Suprapubic skin (tissue), 4 donors: ENCODE measurements around the gene NRARP. TPM values are rescaled to one million over a fixed set of nuclear protein-coding genes. Genes with fewer than 3 reads are reported as not detected.

Experiments
- DNase-seq, 2 donors: peaks; one replicate each; pipeline ENCODE4 v3.0.0-alpha.2; 2019; ENCODE audit warnings: low spot score in 2 of 2
- H3K27ac ChIP-seq: fragments of 200-600 bp; sonication (generic); one replicate; pipeline ENCODE4 v1.5.1; 2019
- H3K27me3 ChIP-seq: fragments of 200-600 bp; sonication (generic); one replicate; pipeline ENCODE4 v1.5.1; 2019
- H3K36me3 ChIP-seq: fragments of 200-600 bp; sonication (generic); one replicate; pipeline ENCODE4 v1.5.1; 2019
- H3K4me1 ChIP-seq: fragments of 200-600 bp; sonication (generic); one replicate; pipeline ENCODE4 v1.5.1; 2019
- H3K4me3 ChIP-seq: fragments of 200-600 bp; sonication (generic); one replicate; pipeline ENCODE4 v1.5.1; 2019; ENCODE audit warnings: mild to moderate bottlenecking
- H3K9me3 ChIP-seq: fragments of 200-600 bp; sonication (generic); one replicate; pipeline ENCODE4 v1.5.1; 2019
- EP300 ChIP-seq: sonication (generic); formaldehyde crosslinking; IDR thresholded peaks from one replicate; pipeline ENCODE4 v1.6.1; 2017; ENCODE audit warnings: antibody characterized with exemption
- POLR2A ChIP-seq, 2 donors: fragments of 450-650 bp; IDR thresholded peaks; one replicate each; pipeline ENCODE4 v1.6.1; 2017; ENCODE audit warnings: antibody characterized with exemption in 2 of 2, mild to moderate bottlenecking in 2 of 2, moderate library complexity in 2 of 2
- POLR2AphosphoS5 ChIP-seq, 3 donors: sonication (generic); formaldehyde crosslinking; IDR thresholded peaks; one replicate each; pipeline ENCODE4 v1.6.1; 2017; ENCODE audit warnings: antibody characterized with exemption in 3 of 3
- WGBS: methylation state at CpG from one replicate; pipeline ENCODE4 v1.1.5; 2018; 5-methylcytosine and 5-hydroxymethylcytosine counted together
- total RNA-seq, 4 donors: library from RNA; depleted of rRNA; stranded (reverse); fragments of >200 nt; gene quantifications; one replicate each; pipeline ENCODE4 v1.1.0, GENCODE V29; 2016
- TF ChIP-seq, protein P1 (sequence below), 2 donors: fragments of 200-600 bp in 1 of 2; fragments of 450-650 bp in 1 of 2; sonication (generic) in 1 of 2; IDR thresholded peaks; one replicate each; pipeline ENCODE4 v1.5.1; 2016 to 2019; ENCODE audit warnings: antibody characterized with exemption in 2 of 2, mild to moderate bottlenecking in 1 of 2, moderate library complexity in 1 of 2

NRARP gene
- total RNA-seq, 4 donors from 2014 or later, result 25.3 to 69.0 (median 65.5) TPM

DNA sequence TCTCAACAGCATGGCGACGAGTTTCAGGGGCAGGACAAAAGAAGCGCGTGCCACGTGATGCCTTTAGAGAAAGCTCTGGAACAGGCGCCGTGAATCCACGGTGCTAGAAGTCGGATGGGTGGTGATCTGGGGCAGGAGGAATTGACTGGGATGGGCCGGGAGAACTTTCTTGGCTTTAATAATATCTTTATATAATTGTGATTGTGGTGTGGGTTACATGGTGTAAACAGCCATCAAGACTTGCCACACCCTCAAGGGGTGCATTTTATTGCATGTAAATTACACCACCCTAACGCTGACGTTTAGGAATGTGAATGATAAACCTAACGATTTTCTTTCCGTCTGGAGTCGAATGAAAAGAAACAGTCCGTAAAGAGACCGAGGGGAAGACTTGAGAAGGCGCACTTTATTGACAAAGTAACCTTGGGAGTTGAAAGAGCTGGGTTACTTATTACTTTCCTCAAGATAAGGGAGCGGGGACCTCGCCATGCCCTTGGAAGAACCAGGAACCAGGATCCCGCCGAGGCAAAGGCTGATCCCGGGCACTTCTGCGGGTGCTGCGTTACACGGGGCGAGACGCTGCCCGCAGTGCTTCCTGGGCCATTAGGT, 8.5 kb downstream of the NRARP start:
- peaks cover 44% of the 10 kb centered on the region for H3K27me3 ChIP-seq
- no peak for DNase-seq
- H3K27ac ChIP-seq, result no peak overlapping the region
- no peaks in the 10 kb centered on the region for H3K36me3 ChIP-seq
- peaks cover 29% of the 10 kb centered on the region for H3K4me1 ChIP-seq
- WGBS, result 64% methylated on average over 29 of the region's 29 CpGs
- no peaks in the 10 kb centered on the region for H3K9me3 ChIP-seq
- H3K4me3 ChIP-seq, result no peak overlapping the region
- TF ChIP-seq POLR2AphosphoS5 (IDR thresholded peaks at IDR 0.05) (no peak), POLR2A (IDR thresholded peaks at IDR 0.05) (no peak), EP300 (no peak)
- TF ChIP-seq, protein P1, sequence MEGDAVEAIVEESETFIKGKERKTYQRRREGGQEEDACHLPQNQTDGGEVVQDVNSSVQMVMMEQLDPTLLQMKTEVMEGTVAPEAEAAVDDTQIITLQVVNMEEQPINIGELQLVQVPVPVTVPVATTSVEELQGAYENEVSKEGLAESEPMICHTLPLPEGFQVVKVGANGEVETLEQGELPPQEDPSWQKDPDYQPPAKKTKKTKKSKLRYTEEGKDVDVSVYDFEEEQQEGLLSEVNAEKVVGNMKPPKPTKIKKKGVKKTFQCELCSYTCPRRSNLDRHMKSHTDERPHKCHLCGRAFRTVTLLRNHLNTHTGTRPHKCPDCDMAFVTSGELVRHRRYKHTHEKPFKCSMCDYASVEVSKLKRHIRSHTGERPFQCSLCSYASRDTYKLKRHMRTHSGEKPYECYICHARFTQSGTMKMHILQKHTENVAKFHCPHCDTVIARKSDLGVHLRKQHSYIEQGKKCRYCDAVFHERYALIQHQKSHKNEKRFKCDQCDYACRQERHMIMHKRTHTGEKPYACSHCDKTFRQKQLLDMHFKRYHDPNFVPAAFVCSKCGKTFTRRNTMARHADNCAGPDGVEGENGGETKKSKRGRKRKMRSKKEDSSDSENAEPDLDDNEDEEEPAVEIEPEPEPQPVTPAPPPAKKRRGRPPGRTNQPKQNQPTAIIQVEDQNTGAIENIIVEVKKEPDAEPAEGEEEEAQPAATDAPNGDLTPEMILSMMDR (IDR thresholded peaks at IDR 0.05), result no peak

DNA sequence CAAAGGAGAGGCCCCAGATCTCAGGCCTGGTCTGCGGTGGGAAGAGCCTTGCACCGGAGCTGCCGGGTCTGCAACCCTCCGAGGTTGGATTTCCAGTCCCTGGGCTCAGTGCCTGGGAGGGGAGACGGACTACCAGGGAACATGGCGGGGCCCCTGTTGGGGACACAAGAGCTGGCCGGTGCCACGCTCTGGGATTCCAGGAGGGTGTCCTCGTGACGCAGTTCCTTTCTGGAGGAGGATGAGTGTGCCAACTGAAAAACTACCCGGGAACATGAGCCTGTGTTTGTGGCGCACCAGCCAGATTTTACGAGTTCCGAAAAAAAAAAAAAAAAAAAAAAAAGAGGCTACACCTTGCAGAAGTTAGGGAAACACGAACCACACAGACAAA, 9.0 kb downstream of the NRARP start:
- TF ChIP-seq, protein P1 (IDR thresholded peaks at IDR 0.05), result no peak
- TF ChIP-seq EP300 (no peak), POLR2A (IDR thresholded peaks at IDR 0.05) (no peak), POLR2AphosphoS5 (IDR thresholded peaks at IDR 0.05) (no peak)
- DNase-seq, result no peak

DNA sequence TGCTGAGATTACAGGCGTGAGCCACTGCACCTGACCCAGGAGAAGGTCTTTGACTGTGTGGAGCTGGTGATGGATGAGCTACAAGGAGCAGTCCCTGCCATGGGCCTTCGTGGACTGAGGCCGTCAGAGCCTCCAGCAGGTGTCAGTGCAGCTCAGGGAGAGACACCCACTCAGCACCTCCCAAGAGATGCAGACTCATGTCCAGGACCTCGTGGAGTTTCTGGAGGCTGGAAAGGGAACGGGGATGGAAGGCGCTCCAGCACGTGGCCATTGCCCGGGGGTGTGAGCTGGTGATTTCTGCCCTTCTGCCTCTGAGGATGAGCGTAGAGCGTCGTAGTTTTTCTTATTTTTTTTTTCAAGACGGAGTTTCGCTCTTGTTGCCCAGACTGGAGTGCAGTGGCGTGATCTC, 15.1 kb downstream of the NRARP start:
- Histone ChIP-seq H3K4me3 (no peak overlapping the region), H3K36me3 (no peaks in the 10 kb centered on the region), H3K27ac (no peak overlapping the region), H3K27me3 (no peaks in the 10 kb centered on the region), H3K4me1 (no peaks in the 10 kb centered on the region), H3K9me3 (no peaks in the 10 kb centered on the region)
- 57% methylated on average over 12 of the region's 14 CpGs for WGBS
- TF ChIP-seq, protein P1 (IDR thresholded peaks at IDR 0.05), result peak; percentile 41 to 47
- TF ChIP-seq EP300, result no peak
- DNase-seq, result peak in 1 of 2 donors; percentile 65

More for the DNA sequence above, 9.0 kb downstream of the NRARP start:
- peaks cover 40% of the 10 kb centered on the region for H3K27me3 ChIP-seq
- 55% methylated on average over 14 of the region's 15 CpGs for WGBS
- H3K36me3 ChIP-seq, result no peaks in the 10 kb centered on the region
- H3K9me3 ChIP-seq, result no peaks in the 10 kb centered on the region
- H3K27ac ChIP-seq, result no peak overlapping the region
- H3K4me3 ChIP-seq, result no peak overlapping the region
- H3K4me1 ChIP-seq, result peaks cover 29% of the 10 kb centered on the region

DNA sequence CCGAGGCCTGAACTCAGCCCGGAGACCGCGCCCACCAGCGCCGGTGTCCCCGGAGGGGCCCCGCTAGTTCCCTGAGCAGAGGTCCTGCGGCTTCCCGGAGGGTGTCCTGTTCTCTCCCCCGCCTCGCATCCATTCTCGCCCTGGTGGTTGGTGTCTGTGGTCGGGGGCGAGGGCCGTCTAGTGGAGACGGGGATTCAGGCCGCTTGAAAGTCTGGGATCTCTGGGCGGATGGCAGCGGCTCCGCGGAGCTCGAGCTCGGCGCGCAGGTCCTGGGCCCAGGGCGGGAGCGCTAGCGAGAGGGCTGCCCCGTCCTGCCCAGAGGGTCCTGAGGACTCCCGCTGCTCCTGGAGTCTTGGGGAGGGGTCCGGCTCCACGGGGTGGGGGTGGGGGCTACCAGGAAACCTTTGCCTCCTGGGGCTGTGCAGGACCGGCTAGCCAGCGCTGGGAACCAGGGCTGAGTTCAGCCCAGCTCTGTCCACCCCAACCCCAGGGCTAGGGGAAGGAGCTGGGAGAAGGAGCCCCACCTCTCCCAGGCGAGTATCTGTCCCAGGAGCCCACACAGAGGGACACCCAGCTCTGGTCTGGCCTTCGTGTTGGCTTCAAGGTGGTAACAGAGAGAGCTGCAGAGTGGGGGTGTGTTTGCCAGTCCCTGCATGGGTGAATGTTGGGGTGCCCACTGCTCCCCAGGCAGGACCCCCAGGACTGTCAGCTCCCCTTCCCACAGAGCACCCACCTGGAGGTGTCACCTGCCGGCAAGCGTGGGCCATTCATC, 20.5 kb downstream of the NRARP start:
- Histone ChIP-seq H3K36me3 (no peaks in the 10 kb centered on the region), H3K4me1 (peaks cover 35% of the 10 kb centered on the region), H3K27ac (no peak overlapping the region), H3K27me3 (peaks cover 44% of the 10 kb centered on the region), H3K9me3 (no peaks in the 10 kb centered on the region), H3K4me3 (peak overlapping the region; percentile 23)
- TF ChIP-seq POLR2A (IDR thresholded peaks at IDR 0.05) (no peak), POLR2AphosphoS5 (IDR thresholded peaks at IDR 0.05) (no peak), EP300 (no peak)
- TF ChIP-seq, protein P1 (IDR thresholded peaks at IDR 0.05), result no peak
- WGBS, result 60% methylated on average over 6 of the region's 39 CpGs
- DNase-seq, result no peak
